MV-4-11 (cell line): ENCODE measurements around the gene ARL15.
A peak's percentile ranks its signal among the peaks of the same experiment; 100 is the strongest.
"Not testable (repeated sequence)": the region's sequence is repeated elsewhere in the genome, so short reads cannot be mapped to it uniquely, and the experiment has no call there.

Experiments
- DNase-seq: peaks from one replicate; lab custom pipeline; 2025; lab: John Stamatoyannopoulos, UW

ARL15 gene

DNA sequence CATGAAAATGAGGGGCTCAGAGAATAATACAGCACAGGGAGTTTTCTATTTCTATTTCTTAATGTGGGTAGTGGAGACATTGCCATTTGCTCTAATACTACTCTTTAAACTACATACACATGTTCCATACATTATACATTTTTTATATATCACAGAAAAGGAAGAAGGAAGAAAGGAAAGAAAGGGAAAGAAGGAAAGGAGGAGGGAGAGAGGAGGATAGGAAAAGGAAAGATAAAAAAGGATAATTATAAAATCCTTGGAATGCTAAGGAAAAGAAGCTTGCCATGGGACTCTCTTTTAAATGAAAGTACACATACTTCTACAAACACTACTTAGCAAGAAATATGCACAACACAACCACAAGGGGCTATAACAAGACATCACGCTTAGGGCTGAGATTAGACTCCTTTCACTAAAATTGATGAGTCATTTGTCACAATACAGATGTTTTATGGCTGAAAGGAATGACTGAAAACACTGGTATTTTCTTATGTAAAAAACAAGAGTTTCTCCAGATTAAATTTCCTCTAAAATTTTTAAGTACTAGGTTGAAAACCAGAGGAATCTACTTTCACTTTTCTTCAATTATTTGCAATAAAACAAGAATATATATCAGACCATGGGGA lies 219.8 kb downstream of the ARL15 start:
- peak; percentile 42 for DNase-seq

DNA sequence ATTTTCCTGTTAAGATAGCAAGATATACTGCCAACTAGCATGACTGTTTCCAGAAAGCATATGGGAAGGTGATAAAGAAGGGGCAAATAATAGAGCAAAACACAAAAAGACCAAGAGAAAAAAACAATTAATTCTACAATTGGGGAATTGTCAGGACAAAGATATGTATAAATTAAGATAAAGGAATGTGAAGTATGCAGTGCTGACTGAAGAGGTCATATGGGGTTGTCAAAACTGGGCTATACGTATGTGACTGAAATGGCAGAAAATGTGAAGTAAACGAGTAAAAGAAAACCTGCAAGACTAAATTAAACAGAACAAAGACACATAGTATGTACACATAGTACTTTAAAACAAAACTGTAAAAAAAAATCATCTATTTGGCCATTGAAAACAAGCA lies 222.3 kb downstream of the ARL15 start:
- no peak for DNase-seq

DNA sequence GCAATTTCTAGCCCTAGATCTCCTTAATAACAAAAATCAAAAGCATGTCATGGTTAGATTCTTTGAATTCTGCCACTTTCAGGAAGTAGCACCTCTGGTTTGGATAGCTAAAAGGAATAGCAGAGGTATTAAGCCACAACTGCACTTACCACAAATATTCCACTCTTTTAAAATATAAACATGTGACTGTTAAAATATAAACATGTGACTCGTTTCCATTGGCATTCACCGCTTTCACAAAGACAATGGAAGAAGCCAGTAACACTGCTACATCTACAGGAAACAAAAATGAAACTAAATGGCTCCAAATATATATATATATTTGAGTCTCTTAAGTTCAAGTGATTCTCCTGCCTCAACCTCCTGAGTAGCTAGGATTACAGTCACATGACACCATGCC lies 222.9 kb downstream of the ARL15 start:
- no peak for DNase-seq

DNA sequence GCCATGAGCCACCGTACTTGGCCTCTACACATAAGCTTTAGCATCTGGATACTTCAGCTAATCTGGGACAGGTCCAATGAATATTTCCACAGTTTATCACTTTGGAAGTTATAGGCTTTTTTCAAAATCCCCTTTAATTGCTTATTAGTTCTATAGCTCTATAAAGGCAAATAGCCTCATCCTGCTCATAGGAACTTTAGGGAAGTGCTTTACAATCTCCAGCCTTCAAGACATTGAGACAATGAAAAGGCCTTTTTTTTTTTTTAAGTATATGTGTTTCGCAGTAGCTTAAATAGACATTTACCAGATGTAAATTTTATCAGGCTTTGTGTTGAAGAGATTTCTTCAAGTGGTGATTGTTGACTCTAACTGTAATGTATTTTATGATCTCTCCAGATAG lies 224.2 kb downstream of the ARL15 start:
- no peak for DNase-seq

DNA sequence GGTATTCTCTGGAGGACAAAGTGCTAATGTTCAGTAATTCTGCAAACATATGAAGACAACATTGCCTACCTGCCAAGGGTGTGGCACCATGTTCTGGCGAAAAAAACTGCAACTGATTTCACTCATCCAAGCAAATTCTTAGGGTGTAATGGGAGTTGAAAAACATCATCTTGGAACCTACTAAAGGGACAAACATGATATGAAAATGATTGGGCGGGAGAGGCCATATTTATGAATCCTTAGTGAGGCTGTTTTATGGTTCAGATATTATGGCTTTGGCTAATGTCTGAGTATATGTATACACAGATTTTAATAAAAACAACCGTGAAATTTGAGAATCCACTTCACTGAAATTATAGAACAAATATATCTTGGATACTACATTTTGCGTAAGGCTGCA lies 225.7 kb downstream of the ARL15 start:
- no peak for DNase-seq

DNA sequence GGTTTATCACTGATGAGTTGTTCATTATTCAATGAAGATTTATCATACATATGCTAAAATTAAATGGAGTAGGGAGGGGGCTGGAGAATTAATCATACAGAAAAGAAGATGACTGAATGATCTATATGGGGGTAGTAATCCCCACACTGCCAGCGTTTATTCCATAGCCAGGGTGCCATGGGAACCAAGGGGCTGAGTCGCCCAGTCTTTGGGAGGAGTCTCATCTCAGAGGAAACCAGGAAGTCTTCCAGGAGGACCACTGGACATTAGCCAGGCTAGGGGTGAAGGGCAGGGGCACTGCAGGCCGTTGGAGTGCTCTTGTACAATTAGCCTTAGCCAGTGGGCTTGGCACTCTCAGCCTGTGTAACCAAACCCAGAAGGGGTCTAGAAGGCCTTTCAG lies 226.5 kb downstream of the ARL15 start:
- no peak for DNase-seq

DNA sequence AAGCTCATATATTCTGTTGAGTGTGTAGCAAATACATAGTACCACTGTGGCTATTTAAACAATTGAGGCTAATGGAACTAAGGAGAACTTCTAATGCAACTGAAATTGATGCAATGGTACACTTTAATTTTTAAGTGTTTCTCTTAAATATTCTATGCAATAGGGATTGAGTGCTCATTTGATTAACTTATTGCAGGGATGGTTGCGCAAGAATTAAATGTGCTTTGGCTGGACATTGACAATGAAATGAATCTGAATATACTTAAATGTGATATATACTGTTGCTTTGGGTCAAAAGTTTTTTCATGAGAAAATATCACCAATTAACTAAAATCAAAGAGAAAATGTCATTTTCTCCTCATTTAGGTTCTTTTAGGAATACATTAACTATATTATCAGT lies 227.1 kb downstream of the ARL15 start:
- no peak for DNase-seq

DNA sequence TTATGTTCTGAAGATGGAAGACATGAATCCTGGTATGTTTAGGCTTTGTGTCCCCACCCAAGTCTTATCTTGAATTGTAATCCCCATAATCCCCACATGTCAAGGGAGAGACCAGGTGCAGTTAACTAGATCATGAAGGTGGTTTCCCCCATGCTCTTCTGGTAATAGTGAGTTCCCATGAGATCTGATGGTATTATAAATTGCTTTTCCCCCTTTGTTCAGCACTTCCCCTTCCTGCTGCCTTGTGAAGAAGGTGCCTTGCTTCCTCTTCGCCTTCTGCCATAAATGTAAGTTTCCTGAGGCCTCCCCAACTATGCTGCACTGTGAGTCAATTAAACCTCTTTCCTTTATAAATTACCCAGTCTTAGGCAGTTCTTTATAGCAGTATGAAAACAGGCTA lies 229.0 kb downstream of the ARL15 start:
- peak; percentile 3 for DNase-seq

DNA sequence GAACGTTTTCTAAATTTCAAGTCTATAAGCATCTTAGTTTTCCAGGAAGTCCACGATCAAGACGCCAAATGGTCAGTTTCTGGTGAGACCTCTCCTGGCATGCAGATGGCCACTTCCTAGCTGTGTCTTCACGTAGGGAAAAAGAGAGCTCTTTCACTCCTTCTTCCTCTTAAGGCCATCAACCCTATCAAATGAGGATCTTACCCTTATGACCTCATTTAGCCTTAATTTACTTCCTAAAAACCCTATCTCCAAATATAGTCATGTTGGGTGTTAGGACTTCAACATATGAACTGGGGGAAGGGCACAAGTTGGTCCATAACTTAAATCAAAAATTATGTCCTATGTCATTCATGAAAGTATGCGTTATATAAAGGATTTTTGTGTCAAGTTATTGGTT lies 229.5 kb downstream of the ARL15 start:
- peak; percentile 94 for DNase-seq

DNA sequence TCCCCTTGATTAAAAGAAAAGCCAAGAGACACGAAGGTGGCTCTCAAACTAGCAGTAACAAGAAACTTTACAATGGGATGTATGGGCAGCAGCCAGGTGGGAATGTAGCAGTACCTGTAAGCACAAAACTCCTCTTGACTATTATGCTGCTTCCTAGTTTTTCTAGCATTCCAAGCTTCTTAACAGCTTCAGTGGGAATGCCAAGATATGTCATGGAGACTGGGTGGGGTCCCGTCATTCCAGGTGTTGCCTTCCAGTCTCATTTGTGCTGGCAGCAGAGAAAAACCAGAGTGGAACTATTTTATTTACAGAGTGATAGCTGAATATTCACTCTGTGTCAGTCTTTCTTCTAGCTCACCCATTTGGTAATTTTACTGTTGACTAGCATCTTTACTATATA lies 236.6 kb downstream of the ARL15 start:
- DNase-seq = no peak

DNA sequence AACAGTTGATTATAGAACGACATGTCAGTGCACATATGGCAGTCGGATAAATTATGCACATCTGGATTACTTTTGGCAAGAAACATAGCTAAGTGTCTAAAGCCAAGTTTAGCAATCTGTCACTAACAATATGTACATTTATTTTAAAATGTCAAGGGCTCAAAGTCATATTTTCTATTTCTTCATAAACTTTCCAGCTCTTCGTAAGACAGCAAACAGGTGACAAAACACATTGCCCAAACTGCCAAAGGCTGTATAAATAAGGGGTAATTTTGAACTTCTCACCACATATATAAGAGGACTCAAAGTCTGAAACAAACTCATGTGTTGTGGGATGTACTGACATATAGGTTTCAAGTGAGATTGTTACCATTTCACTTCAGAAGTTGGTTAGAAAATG lies 237.2 kb downstream of the ARL15 start:
- DNase-seq = no peak

DNA sequence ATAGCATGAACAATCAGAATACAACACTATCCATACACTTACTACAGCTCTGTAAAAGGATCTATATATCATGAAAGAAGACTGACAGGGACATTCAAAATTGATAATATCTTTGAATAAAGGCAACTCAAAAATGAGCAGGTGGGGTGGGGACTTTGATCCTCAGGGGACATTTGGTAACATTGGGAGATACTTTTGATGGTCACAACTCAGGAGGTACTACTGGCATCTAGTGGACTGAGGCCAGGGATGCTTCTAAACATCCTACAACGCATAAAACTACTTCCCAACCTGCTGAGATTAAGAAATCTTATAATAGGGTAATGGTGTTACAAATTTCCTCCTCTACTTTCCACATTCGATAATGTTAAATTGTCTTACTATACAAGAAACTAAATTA lies 243.9 kb downstream of the ARL15 start:
- no peak for DNase-seq

DNA sequence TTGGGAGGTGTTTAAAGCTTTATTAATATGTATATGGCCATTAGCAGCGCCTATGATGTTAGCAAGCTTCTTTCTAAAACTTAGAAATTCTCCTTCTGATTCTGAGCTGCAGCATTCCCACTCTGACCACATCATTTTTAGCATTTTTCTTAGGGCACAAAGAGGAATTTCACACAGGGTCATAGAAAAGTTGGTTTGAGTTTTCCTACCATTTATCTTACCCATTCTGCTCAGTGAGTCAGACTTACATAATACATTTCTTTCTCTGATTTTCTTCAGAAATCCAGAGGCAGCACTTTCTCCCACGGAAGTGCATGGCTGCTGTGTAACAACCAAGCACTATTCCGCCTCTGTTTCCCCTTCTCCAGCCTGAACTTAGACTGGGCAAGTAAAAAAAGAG lies 246.6 kb downstream of the ARL15 start:
- DNase-seq = no peak

DNA sequence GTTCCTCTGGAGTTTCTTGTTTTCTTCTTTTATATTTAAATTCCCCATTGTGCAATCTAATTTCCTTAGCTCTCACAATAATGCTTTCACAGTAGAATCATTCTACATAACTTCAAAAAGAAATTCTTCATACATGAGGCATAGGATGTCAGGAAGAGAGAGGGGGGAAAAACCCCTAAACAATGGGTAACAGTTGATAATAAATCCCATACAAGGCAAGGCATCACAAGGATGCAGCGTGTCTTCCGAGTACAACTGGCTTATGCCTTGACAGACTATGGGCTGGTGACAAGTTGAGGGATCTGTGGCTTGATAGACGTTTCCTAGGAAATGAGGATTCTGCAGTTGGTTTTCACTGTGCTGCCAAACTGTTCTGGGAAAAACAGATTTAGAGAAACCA lies 247.4 kb downstream of the ARL15 start:
- DNase-seq = no peak

DNA sequence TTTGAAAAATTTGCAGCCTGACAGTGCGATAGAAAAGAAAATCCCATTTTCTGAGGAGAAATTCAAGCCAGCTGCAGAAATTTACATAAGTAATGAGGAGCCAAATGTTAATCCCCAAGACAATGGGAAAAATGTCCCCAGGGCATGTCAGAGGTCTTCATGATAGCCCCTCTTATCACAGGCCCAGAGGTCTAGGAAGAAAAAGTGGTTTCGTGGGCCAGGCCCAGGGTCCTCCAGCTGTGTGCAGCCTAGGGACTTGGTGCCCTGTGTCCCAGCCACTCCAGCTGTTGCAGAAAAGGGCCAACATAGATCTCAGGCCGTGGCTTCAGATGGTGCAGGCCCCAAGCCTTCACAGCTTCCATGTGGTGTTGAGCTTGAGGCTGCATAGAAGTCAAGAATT lies 249.5 kb downstream of the ARL15 start:
- DNase-seq = not testable (repeated sequence)

DNA sequence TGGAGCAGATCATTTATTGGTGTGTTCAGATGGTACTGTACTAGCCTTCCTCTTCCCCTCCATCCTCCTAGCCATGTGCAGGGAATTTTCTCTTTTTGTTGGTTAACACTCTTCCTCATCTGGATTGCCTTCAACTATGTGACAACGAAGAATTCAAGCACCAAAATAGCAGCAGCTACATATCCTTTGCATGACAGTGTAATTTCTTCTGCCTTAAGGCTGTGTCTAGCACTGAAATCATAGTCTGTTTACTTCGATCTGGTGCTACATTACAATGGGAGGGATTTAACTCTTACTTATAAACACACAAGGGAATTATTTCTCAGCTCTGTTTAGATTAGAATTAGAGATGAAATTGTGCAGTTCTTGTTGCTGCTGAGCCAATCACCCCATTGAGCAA lies 260.4 kb downstream of the ARL15 start:
- DNase-seq = no peak

DNA sequence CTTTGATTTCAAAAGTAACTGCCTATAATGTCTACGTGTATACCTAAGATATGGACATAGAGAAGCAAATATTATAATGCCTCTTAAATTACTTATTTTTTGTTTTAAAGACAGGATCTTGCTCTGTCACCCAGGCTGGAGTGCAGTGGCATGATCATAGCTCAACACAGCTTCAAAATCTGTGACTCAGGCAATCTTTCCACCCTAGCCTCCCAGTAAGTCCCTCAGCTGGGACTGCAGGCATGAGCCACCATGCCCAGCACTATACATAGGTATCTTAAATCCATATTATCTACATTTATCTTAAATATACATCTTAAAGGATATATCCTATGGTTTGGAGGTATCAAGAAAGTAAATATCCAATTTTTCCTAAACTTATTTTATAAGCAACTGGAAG lies 261.2 kb downstream of the ARL15 start:
- no peak for DNase-seq

DNA sequence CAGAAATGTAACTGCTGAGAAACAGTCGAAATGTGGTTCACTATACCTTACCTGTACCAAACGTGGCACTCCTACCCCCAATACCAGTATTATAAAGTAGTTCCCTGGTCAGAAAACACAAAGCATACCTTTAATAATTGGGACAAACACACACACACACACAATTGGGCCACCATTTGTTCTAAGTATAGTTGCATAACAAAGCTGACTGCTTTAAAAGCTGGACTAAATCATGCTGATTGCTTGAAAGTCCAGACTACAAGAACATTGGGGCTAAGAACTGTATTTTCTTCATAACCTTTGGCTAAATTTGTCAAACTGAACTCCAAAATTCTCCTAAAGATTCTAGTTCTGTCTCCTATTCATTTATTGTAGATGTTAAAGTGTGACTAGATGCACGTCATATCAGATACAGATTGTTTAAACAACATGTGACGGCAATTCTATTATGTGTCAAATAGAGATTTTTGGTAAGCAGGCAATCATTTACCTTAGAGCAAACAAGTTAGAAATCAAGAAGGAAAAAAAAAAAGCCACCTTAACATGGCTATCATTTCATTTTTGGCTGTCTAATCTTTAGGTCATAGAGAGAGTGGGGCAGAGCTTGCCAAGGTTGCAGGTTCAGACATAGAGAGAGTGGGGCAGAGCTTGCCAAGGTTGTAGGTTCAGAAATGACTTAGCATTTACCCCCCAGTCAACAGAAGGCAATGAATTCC lies 265.1 kb downstream of the ARL15 start:
- no peak for DNase-seq

DNA sequence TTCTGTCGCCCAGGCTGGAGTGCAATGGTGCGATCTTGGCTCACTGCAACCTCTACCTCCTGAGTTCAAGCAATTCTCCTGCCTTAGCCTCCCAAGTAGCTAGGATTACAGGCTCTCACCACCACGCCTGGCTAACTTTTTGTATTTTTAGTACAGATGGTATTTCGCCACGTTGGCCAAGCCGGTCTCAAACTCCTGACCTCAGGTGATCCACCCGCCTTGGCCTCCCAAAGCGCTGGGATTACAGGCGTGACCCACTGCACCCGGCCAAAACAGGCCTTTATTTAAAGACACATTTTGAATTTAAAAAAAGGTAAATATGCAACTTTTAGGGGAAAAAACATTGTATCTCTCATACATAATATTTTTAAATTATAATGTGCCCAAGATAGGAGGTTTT lies 266.1 kb downstream of the ARL15 start:
- not testable (repeated sequence) for DNase-seq

DNA sequence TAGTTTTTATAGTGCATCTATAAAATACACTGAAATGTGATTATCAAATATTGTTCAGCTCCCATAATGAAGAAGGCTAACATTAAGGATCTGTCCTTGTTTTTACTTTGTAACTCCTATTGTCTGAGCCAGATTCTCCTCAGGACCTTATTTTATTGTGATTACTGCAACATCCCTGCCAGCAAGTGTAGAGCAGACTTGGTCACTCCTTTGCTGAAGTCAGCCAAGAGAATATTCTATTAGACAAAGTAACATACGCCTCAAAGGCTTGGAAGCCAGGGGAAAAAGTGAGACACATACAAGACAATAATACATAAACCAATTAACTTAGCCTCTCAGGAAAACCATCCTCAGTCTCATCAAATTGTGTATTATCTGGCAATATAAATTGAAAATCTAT lies 269.6 kb downstream of the ARL15 start:
- DNase-seq = no peak

DNA sequence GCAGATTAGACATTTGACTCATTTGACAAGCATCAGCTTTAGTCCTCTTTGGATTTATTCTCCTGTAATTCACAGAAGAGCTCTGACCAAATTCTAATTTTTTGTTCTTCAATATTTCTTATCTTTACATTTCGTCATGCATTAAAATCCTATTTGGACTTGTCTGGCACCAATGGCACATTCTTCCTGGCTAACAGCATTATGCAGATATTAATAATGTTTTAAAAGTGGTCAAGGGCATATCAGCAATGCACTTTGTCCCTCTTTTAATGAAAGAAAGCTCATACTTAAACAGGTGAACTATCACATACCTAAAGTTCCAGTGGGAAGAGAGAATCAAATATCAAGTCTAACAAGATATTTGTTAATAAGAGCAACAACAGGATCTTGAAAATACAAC lies 270.4 kb downstream of the ARL15 start:
- DNase-seq = no peak

DNA sequence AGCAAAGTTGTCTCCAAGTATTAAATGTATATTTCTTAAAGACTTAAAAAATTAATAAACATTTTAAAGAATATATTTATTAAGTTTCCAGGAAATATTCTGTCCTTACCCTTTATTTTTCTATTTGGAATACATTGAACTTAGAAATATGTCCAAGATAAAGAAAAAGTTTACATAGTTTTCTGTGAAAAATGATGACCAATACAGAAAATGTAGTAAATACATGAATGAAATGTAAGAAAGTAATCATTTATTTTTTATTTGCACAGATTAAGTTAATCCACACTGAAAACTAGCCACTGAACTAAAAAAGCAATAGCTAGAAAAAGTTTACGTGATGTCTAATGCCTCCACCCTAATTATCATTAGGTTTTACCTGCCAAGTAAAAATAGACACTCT lies 273.2 kb downstream of the ARL15 start:
- DNase-seq = no peak

DNA sequence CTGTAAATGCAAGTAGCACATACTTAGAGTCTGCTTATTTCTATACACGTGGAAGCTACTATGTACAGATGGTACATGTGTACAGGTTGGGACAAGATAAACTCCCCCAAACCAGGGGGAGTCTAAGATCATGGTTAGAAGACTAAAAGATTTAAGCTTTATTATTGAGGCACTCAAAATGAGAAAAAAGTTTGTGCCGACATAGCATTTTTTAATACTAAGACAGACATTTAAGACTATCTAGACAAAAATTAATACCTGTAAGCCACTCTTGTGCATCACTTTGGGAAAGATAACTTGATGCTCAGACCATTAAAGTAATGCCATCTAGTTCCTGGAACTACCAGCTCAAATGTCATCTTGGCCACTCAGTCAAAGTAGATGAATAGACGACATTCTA lies 279.4 kb downstream of the ARL15 start:
- no peak for DNase-seq

DNA sequence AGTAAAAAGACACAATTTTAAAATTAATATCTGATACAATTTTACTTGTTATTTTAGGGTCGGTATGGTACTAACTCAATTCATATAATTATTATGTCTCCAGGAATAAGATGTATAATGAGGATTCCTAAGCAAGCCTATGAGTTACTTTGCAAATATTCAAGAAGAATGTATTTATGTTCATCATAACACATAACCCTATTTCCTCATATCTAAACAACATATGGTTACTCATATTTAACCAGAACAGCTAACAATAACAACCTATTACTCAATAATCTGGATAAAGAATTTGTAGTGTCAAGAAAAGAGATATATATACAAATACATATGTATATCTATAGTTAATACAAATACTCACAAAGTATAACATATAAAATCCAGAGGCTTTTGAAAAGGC lies 285.9 kb downstream of the ARL15 start:
- no peak for DNase-seq
